ENCODE measurements around the gene TMEM150B.

GRCh38 chr19:55321466-55322137 is 3.5 kb downstream of the TMEM150B start:
- TF ChIP-seq, protein P1, sequence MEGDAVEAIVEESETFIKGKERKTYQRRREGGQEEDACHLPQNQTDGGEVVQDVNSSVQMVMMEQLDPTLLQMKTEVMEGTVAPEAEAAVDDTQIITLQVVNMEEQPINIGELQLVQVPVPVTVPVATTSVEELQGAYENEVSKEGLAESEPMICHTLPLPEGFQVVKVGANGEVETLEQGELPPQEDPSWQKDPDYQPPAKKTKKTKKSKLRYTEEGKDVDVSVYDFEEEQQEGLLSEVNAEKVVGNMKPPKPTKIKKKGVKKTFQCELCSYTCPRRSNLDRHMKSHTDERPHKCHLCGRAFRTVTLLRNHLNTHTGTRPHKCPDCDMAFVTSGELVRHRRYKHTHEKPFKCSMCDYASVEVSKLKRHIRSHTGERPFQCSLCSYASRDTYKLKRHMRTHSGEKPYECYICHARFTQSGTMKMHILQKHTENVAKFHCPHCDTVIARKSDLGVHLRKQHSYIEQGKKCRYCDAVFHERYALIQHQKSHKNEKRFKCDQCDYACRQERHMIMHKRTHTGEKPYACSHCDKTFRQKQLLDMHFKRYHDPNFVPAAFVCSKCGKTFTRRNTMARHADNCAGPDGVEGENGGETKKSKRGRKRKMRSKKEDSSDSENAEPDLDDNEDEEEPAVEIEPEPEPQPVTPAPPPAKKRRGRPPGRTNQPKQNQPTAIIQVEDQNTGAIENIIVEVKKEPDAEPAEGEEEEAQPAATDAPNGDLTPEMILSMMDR (IDR thresholded peaks at IDR 0.05 in 2 of 3, conservative IDR thresholded peaks at IDR 0.05 in 1 of 3; ENCODE audit: borderline replicate concordance in 1 of 3, insufficient read depth in 1 of 3, low read depth in 2 of 3, low read length in 2 of 3): no peak
- TF ChIP-seq SP1 (IDR thresholded peaks at IDR 0.05; ENCODE audit: low read depth) (no peak), POLR2A (IDR thresholded peaks at IDR 0.05; ENCODE audit: borderline replicate concordance, extremely low read depth, insufficient read depth, insufficient read length) (no peak)

Data from HCT116 (cell line).